Measurements from ENCODE around the gene FREY1.

The FREY1 gene

GRCh38 chr11:45928535-45929215, 21.6 kb upstream of the FREY1 start:
- TF ChIP-seq, protein P1, sequence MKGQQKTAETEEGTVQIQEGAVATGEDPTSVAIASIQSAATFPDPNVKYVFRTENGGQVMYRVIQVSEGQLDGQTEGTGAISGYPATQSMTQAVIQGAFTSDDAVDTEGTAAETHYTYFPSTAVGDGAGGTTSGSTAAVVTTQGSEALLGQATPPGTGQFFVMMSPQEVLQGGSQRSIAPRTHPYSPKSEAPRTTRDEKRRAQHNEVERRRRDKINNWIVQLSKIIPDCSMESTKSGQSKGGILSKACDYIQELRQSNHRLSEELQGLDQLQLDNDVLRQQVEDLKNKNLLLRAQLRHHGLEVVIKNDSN (IDR thresholded peaks at IDR 0.05): no peak
- no peak for TF ChIP-seq FOXM1 (IDR thresholded peaks at IDR 0.05; ENCODE audit: borderline replicate concordance, low read depth)
- no peak for TF ChIP-seq EP300 (IDR thresholded peaks at IDR 0.05; ENCODE audit: borderline replicate concordance)
- TF ChIP-seq TEAD4 (IDR thresholded peaks at IDR 0.05): no peak
- no peak for TF ChIP-seq NFIC (IDR thresholded peaks at IDR 0.05)
- no peak for TF ChIP-seq CREB1 (IDR thresholded peaks at IDR 0.05; ENCODE audit: low read depth)
- TF ChIP-seq, protein P2, sequence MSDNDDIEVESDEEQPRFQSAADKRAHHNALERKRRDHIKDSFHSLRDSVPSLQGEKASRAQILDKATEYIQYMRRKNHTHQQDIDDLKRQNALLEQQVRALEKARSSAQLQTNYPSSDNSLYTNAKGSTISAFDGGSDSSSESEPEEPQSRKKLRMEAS (IDR thresholded peaks at IDR 0.05): no peak
- no peak for TF ChIP-seq CEBPB (IDR thresholded peaks at IDR 0.05)
- TF ChIP-seq ZBTB7A (IDR thresholded peaks at IDR 0.05; ENCODE audit: low read depth): no peak
- no peak for TF ChIP-seq RAD21 (IDR thresholded peaks at IDR 0.05; ENCODE audit: low read depth)
- TF ChIP-seq YY1 (IDR thresholded peaks at IDR 0.05; ENCODE audit: low read depth): no peak
- TF ChIP-seq EGR1 (IDR thresholded peaks at IDR 0.05): no peak
- TF ChIP-seq TAF1 (IDR thresholded peaks at IDR 0.05; ENCODE audit: low read depth): no peak
- no peak for TF ChIP-seq TCF12 (IDR thresholded peaks at IDR 0.05; ENCODE audit: low read depth)
- TF ChIP-seq, protein P3, sequence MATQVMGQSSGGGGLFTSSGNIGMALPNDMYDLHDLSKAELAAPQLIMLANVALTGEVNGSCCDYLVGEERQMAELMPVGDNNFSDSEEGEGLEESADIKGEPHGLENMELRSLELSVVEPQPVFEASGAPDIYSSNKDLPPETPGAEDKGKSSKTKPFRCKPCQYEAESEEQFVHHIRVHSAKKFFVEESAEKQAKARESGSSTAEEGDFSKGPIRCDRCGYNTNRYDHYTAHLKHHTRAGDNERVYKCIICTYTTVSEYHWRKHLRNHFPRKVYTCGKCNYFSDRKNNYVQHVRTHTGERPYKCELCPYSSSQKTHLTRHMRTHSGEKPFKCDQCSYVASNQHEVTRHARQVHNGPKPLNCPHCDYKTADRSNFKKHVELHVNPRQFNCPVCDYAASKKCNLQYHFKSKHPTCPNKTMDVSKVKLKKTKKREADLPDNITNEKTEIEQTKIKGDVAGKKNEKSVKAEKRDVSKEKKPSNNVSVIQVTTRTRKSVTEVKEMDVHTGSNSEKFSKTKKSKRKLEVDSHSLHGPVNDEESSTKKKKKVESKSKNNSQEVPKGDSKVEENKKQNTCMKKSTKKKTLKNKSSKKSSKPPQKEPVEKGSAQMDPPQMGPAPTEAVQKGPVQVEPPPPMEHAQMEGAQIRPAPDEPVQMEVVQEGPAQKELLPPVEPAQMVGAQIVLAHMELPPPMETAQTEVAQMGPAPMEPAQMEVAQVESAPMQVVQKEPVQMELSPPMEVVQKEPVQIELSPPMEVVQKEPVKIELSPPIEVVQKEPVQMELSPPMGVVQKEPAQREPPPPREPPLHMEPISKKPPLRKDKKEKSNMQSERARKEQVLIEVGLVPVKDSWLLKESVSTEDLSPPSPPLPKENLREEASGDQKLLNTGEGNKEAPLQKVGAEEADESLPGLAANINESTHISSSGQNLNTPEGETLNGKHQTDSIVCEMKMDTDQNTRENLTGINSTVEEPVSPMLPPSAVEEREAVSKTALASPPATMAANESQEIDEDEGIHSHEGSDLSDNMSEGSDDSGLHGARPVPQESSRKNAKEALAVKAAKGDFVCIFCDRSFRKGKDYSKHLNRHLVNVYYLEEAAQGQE (IDR thresholded peaks at IDR 0.05; ENCODE audit: low read depth): no peak

DNA sequence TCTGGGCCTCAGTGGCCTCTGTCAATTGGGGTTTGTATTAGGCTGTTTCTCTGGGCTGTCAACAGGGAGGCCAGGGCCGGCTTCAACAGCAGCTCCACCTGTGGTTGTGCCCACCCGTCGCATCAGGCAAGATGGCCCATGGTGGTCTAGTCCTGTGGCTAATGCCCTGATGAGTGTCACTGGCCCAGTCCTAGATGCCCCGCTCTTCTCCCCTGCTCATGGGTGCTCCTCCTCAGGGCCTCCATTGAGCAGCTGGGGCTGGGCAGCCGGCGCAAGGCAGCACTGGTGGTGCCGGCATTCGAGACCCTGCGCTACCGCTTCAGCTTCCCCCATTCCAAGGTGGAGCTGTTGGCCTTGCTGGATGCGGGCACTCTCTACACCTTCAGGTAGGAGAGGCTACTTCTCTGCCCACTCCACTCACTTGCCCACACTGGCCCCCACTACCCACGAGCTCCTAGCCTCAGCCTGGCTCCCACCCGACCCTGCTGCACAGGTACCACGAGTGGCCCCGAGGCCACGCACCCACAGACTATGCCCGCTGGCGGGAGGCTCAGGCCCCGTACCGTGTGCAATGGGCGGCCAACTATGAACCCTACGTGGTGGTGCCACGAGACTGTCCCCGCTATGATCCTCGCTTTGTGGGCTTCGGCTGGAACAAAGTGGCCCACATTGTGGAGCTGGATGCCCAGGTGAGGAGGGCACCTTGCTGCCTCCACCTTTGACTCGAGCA, 20.8 kb upstream of the FREY1 start:
- TF ChIP-seq CEBPB (IDR thresholded peaks at IDR 0.05): no peak
- no peak for TF ChIP-seq CREB1 (IDR thresholded peaks at IDR 0.05; ENCODE audit: low read depth)
- no peak for TF ChIP-seq EP300 (IDR thresholded peaks at IDR 0.05; ENCODE audit: borderline replicate concordance)
- TF ChIP-seq, protein P1 (IDR thresholded peaks at IDR 0.05): no peak
- no peak for TF ChIP-seq TEAD4 (IDR thresholded peaks at IDR 0.05)
- no peak for TF ChIP-seq YY1 (IDR thresholded peaks at IDR 0.05; ENCODE audit: low read depth)
- no peak for TF ChIP-seq TAF1 (IDR thresholded peaks at IDR 0.05; ENCODE audit: low read depth)
- TF ChIP-seq EGR1 (IDR thresholded peaks at IDR 0.05): no peak
- TF ChIP-seq, protein P2 (IDR thresholded peaks at IDR 0.05): no peak
- TF ChIP-seq FOXM1 (IDR thresholded peaks at IDR 0.05; ENCODE audit: borderline replicate concordance, low read depth): no peak
- no peak for TF ChIP-seq NFIC (IDR thresholded peaks at IDR 0.05)
- TF ChIP-seq TCF12 (IDR thresholded peaks at IDR 0.05; ENCODE audit: low read depth): no peak
- no peak for TF ChIP-seq RAD21 (IDR thresholded peaks at IDR 0.05; ENCODE audit: low read depth)
- TF ChIP-seq, protein P3 (IDR thresholded peaks at IDR 0.05; ENCODE audit: low read depth): no peak
- no peak for TF ChIP-seq ZBTB7A (IDR thresholded peaks at IDR 0.05; ENCODE audit: low read depth)

DNA sequence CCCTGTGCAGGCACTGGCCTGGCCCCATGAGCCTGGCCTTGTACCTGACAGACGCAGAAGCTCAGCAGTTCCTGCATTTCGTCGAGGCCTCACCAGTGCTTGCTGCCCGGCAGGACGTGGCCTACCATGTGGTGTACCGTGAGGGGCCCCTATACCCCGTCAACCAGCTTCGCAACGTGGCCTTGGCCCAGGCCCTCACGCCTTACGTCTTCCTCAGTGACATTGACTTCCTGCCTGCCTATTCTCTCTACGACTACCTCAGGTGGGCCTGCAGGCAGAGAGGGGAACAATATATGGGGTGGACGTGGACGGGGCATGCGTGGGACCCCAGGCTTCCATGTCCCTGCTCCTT, 20.2 kb upstream of the FREY1 start:
- TF ChIP-seq NFIC (IDR thresholded peaks at IDR 0.05): no peak
- TF ChIP-seq, protein P1 (IDR thresholded peaks at IDR 0.05): no peak
- no peak for TF ChIP-seq YY1 (IDR thresholded peaks at IDR 0.05; ENCODE audit: low read depth)

DNA sequence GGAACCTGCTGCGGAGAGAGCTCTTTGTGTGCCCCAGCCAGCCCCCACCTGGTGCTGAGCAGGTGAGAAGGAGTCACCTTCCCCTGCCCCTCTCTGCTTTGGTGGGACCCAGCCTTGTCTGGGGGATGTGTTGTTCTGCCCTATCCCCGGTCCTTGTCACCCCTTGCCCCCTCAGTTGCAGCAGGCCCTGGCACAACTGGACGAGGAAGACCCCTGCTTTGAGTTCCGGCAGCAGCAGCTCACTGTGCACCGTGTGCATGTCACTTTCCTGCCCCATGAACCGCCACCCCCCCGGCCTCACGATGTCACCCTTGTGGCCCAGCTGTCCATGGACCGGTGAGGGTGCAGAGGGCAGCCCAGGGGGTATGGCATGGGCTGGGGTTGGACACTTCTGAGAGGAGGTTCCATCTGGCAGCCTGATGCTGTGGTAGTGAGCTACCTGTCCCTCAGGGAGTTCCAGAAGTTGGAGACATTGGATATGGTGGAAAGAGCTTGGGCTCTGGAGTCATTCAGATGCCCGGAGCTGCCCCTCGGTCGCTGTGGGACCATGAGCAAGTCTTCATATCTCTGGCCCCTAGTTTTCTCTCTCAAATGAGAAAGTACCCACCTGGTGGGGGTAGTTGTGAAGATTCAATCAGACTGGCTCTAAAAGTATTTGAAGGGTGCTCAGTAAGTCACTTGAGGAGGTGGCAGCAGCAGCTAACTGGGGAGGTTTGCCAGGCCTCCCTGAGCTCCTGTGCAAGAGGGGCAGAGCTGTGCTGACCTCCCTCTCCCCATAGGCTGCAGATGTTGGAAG, 19.7 kb upstream of the FREY1 start:
- TF ChIP-seq ZBTB7A (IDR thresholded peaks at IDR 0.05; ENCODE audit: low read depth) (no peak), CEBPB (IDR thresholded peaks at IDR 0.05) (no peak), FOXM1 (IDR thresholded peaks at IDR 0.05; ENCODE audit: borderline replicate concordance, low read depth) (no peak)

- TF ChIP-seq EGR1 (IDR thresholded peaks at IDR 0.05) (no peak), CEBPB (IDR thresholded peaks at IDR 0.05) (no peak), CREB1 (IDR thresholded peaks at IDR 0.05; ENCODE audit: low read depth) (no peak), ZBTB7A (IDR thresholded peaks at IDR 0.05; ENCODE audit: low read depth) (no peak), EP300 (IDR thresholded peaks at IDR 0.05; ENCODE audit: borderline replicate concordance) (no peak), YY1 (IDR thresholded peaks at IDR 0.05; ENCODE audit: low read depth) (no peak), NFIC (IDR thresholded peaks at IDR 0.05) (no peak)
- TF ChIP-seq, protein P1 (IDR thresholded peaks at IDR 0.05): no peak
These were observed 18.9 kb upstream of the FREY1 start for GRCh38 chr11:45926001-45926401.
